GM12873 (cell line): ENCODE data around the gene KIF6.

ENCODE experiments used
- TF ChIP-seq, protein P1 (sequence below): IDR thresholded peaks from 2 replicates; pipeline ENCODE4 v1.5.1; 2012; ENCODE audit warnings: low read depth, mild to moderate bottlenecking, moderate library complexity, low read length, control low read depth; ENCODE audit not compliant: insufficient read depth; ENCODE audit errors: missing control alignments

The KIF6 gene

GRCh38 chr6:39634646-39635341 is 90.4 kb downstream of the KIF6 start:
- TF ChIP-seq, protein P1, sequence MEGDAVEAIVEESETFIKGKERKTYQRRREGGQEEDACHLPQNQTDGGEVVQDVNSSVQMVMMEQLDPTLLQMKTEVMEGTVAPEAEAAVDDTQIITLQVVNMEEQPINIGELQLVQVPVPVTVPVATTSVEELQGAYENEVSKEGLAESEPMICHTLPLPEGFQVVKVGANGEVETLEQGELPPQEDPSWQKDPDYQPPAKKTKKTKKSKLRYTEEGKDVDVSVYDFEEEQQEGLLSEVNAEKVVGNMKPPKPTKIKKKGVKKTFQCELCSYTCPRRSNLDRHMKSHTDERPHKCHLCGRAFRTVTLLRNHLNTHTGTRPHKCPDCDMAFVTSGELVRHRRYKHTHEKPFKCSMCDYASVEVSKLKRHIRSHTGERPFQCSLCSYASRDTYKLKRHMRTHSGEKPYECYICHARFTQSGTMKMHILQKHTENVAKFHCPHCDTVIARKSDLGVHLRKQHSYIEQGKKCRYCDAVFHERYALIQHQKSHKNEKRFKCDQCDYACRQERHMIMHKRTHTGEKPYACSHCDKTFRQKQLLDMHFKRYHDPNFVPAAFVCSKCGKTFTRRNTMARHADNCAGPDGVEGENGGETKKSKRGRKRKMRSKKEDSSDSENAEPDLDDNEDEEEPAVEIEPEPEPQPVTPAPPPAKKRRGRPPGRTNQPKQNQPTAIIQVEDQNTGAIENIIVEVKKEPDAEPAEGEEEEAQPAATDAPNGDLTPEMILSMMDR, result no peak

GRCh38 chr6:39625209-39625608 is 100.0 kb downstream of the KIF6 start:
- TF ChIP-seq, protein P1, result no peak

- TF ChIP-seq, protein P1, result no peak
Observed at GRCh38 chr6:39623750-39624149, 101.5 kb downstream of the KIF6 start.

DNA sequence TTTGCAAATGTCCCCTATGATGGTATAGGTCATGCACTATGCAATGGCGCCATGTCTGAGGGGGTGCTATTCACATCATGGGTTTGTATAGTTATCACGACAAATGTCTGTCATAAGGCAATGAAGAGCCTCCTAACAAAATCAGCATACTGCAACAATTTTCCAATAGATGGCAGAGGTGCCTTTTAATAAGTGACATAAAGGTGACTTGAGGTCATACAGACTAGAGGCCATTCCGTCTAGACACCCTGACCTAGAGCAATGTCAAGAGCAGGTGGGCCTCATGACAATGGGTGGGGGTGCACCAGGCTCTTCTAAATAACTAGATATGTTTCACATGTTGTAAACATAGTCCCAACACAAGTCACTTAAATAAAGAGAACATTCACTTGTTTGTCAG is 107.7 kb downstream of the KIF6 start:
- TF ChIP-seq, protein P1, result no peak

GRCh38 chr6:39617026-39617425 is 108.2 kb downstream of the KIF6 start:
- TF ChIP-seq, protein P1, result no peak

DNA sequence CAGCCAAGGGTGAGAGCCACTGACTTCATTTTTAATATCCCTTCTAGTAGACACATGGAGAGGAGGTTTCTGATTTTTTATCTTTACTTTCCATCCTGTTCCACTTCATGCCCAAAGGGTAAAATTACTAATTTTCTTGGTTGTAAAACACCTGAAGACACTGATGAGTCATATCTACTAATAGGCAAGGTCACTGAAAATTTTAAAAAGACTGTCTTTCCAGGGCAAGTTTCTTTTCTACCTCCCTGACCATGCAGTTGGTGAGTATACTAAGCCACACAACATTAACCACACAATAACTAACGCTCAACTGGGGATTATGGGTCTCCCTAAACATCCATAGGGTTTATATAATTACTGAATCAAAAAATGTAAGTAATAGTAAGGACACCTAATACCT is 109.6 kb downstream of the KIF6 start:
- TF ChIP-seq, protein P1, result no peak

GRCh38 chr6:39614393-39614950 is 110.7 kb downstream of the KIF6 start:
- TF ChIP-seq, protein P1, result no peak
